ENCODE data around the gene HSPB9. TPM values are rescaled to one million over a fixed set of nuclear protein-coding genes. Genes with fewer than 3 reads are reported as not detected.

The HSPB9 gene
- total and polyA plus RNA-seq, 2 of the 8 experiments (the other 6 are each of a cell fraction or from before 2014, with no cell fraction given): 0.27 to 0.30 TPM

- POLR2A ChIA-PET (ENCODE audit: partially characterized antibody): interaction anchor here (0.9 to 3.8 kb wide), 4 partner anchors 9 to 157 kb away, joined by 3 to 51 read pairs (median 8); partner anchors contain the start of genes DHX58 and DNAJC7
- Histone ChIP-seq H3K4me3 (ENCODE audit: extremely low read depth in 1 of 4, insufficient read depth in 2 of 4, low read depth in 3 of 4, low read length in 4 of 4) (no peak overlapping the region), H3K4me2 (ENCODE audit: insufficient read depth in 1 of 2, low read depth in 2 of 2, low read length in 2 of 2) (no peak overlapping the region), H3K27ac (ENCODE audit: low read depth, low read length) (no peak overlapping the region), H2AFZ (ENCODE audit: low read length) (no peak overlapping the region), H3K27me3 (replicated peaks in 1 of 4; ENCODE audit: control insufficient read depth in 3 of 4, extremely low read depth in 1 of 4, insufficient read depth in 3 of 4, low read length in 3 of 4) (no peaks in the 10 kb centered on the region; a peak in 2 of 7 replicates), H3K36me3 (ENCODE audit: control insufficient read depth in 2 of 4, insufficient read depth in 4 of 4, low read length in 3 of 4) (peaks cover 3 to 18% (median 5%) of the 10 kb centered on the region in 4 experiments; a peak in 6 of 8 replicates), H3K9ac (replicated peaks in 1 of 4; ENCODE audit: extremely low read depth in 1 of 4, low read depth in 3 of 4, low read length in 3 of 4) (no peak overlapping the region), H2BK12ac (ENCODE audit: low read depth, low read length) (no peak overlapping the region), H4K8ac (ENCODE audit: extremely low read depth, insufficient read depth, low read length) (no peak overlapping the region), H3K9me3 (ENCODE audit: insufficient read depth in 2 of 2, low read depth in 1 of 2, low read length in 1 of 2) (no peaks in the 10 kb centered on the region), H2BK120ac (replicated peaks; ENCODE audit: low read depth, low read length) (no peak overlapping the region), H4K91ac (replicated peaks; ENCODE audit: insufficient read length, low read length) (no peak overlapping the region), H3K23ac (ENCODE audit: insufficient read length) (no peak overlapping the region), H3K18ac (ENCODE audit: extremely low read depth, low read length) (no peak overlapping the region), H2AK5ac (ENCODE audit: low read depth, low read length) (no peak overlapping the region), H3K4ac (replicated peaks; ENCODE audit: insufficient read length, low read depth, low read length) (no peak overlapping the region), H4K5ac (ENCODE audit: insufficient read length, low read depth, low read length) (no peak overlapping the region), H3K79me1 (ENCODE audit: low read depth, low read length) (no peaks in the 10 kb centered on the region; the same call in 1 of the 2 replicates), H3K4me1 (replicated peaks in 1 of 4; ENCODE audit: control insufficient read depth in 3 of 4, insufficient read depth in 4 of 4, low read length in 3 of 4) (peaks cover 0 to 17% (median 13%) of the 10 kb centered on the region in 4 experiments; a peak in 6 of 7 replicates), H2BK5ac (ENCODE audit: low read depth, low read length) (no peak overlapping the region), H3K56ac (replicated peaks; ENCODE audit: insufficient read length, low read depth, low read length) (no peak overlapping the region), H2BK20ac (ENCODE audit: low read length) (no peak overlapping the region), H3K23me2 (ENCODE audit: low read depth, low read length) (peaks cover 10% of the 10 kb centered on the region), H4K20me1 (replicated peaks in 1 of 2; ENCODE audit: control insufficient read depth in 1 of 2, insufficient read depth in 2 of 2, low read length in 2 of 2) (peaks cover 0 to 5% of the 10 kb centered on the region in 2 experiments), H3K79me2 (ENCODE audit: control insufficient read depth in 1 of 2, insufficient read depth in 2 of 2, low read length in 2 of 2) (no peaks in the 10 kb centered on the region), H3K14ac (ENCODE audit: insufficient read length) (no peak overlapping the region), H2BK15ac (ENCODE audit: low read length) (no peak overlapping the region)
- DNase-seq (ENCODE audit: low read depth in 1 of 2, low spot score in 2 of 2) (no peak), FAIRE-seq (no peak)
- TF ChIP-seq TAF7 (optimal IDR thresholded peaks at IDR 0.05; ENCODE audit: borderline replicate concordance, low read depth, low read length) (no peak), TCF12 (IDR thresholded peaks at IDR 0.05; ENCODE audit: low read depth, low read length) (no peak), EP300 (IDR thresholded peaks at IDR 0.05; ENCODE audit: borderline replicate concordance in 1 of 2, low read depth in 2 of 2, low read length in 2 of 2) (no peak), ZNF274 (IDR thresholded peaks at IDR 0.05; ENCODE audit: borderline replicate concordance, extremely low read depth, low read length) (no peak)
- CTCF ChIA-PET (ENCODE audit: partially characterized antibody): interaction anchor here (0.6 to 39.4 kb wide), 22 partner anchors 8 to 333 kb away, joined by 3 to 1084 read pairs (median 8); partner anchors contain the start of genes DNAJC7, JUP, KCNH4 and NKIRAS2
- WGBS, 2 experiments (ENCODE audit: extremely low coverage in 1 of 2, insufficient coverage in 1 of 2, insufficient read length in 1 of 2, insufficient replicate concordance in 2 of 2, low coverage in 1 of 2, low lambda C conversion rate in 2 of 2, missing lambda C conversion rate in 1 of 2): 93% methylated on average over 18 of the region's 18 CpGs; no CpG with 5 or more reads in 1 of the 2 experiments
Observed at GRCh38 chr17:42119301-42119700, 3.3 kb upstream of the HSPB9 start.

Data from H1 (cell line).